Left ventricle myocardium inferior (tissue), 1 donor: ENCODE measurements around the gene VAMP2. TPM values are rescaled to one million over a fixed set of nuclear protein-coding genes. Genes with fewer than 3 reads are reported as not detected.

ENCODE experiments used
- DNase-seq: peaks from one replicate; pipeline ENCODE4 v3.0.0-alpha.2; 2020
- H3K27ac ChIP-seq: fragments of 200-600 bp; replicated peaks from 2 replicates; pipeline ENCODE4 v1.8.0; 2021
- H3K27me3 ChIP-seq: fragments of 200-600 bp; 2 replicates; pipeline ENCODE4 v1.8.0; 2021; ENCODE audit warnings: low read depth
- H3K36me3 ChIP-seq: fragments of 200-600 bp; 2 replicates; pipeline ENCODE4 v1.8.0; 2021
- H3K4me1 ChIP-seq: fragments of 200-600 bp; 2 replicates; pipeline ENCODE4 v1.8.0; 2021
- H3K4me3 ChIP-seq: fragments of 200-600 bp; 2 replicates; pipeline ENCODE4 v1.8.0; 2021; ENCODE audit warnings: mild to moderate bottlenecking, moderate library complexity
- H3K9me3 ChIP-seq: fragments of 200-600 bp; replicated peaks from 2 replicates; pipeline ENCODE4 v1.8.0; 2021
- intact Hi-C: fragments of 100-400 bp; cut with micrococcal nuclease; formaldehyde crosslinking; loops from one replicate; pipeline ENCODE4 v1.11.0; 2022
- total RNA-seq: library from RNA; stranded (reverse); fragmentation: NEBNext Ultra II Directional; extraction: Animal tissue kit (Norgen Biotek cat#: 25700); gene quantifications from one replicate; pipeline ENCODE4 v1.2.1, GENCODE V29; 2021
- TF ChIP-seq, protein P1 (sequence below): fragments of 200-600 bp; IDR thresholded peaks from 2 replicates; pipeline ENCODE4 v1.8.0; 2021; ENCODE audit warnings: antibody characterized with exemption, mild to moderate bottlenecking, borderline replicate concordance
- donor health status: DM: no; HTN: yes; CAD: no; lungs with severe emphysema.

VAMP2 gene
- total RNA-seq, 1 donor from 2014 or later, result 59.6 TPM

DNA sequence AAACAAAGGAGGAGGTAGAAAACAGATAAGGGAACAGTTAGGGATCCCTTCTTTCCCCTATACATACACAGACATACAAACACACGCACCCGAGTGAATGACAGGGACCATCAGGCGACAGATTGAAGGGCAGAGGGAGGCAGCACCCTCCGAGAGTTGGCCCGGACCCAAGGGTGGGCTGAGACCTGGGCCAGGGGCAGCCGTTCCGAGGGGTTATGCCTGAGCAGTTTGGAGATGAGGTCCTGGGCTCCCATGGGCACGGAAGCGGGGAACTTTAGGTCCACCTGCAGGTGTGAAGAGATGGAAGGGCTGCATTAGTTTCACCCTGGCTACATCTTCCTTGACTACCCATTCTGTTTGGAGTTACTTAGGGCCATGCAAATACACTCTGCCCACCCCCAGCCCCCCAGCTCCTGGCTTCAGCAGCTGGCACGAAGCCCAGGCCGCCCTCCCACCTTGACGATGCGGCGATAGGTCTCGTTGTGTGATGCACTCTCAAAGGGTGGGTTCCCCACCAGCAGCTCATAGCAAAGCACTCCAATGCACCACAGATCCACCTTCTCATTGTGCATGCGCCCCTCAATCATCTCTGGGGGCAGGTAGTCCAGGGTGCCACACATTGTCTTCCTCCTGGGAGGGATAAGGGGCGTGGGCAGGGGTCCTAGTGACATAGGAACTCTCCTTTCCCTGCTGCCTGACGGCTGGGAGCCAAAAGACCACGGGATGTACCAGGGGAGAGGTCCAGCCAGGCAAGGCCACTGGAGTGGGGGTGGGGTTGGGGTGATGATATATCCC, 42.2 kb upstream of the VAMP2 start:
- Histone ChIP-seq H3K27ac (no peak overlapping the region), H3K4me1 (peaks cover 7% of the 10 kb centered on the region), H3K27me3 (no peaks in the 10 kb centered on the region), H3K4me3 (no peak overlapping the region), H3K9me3 (no peaks in the 10 kb centered on the region), H3K36me3 (no peaks in the 10 kb centered on the region)
- TF ChIP-seq, protein P1, sequence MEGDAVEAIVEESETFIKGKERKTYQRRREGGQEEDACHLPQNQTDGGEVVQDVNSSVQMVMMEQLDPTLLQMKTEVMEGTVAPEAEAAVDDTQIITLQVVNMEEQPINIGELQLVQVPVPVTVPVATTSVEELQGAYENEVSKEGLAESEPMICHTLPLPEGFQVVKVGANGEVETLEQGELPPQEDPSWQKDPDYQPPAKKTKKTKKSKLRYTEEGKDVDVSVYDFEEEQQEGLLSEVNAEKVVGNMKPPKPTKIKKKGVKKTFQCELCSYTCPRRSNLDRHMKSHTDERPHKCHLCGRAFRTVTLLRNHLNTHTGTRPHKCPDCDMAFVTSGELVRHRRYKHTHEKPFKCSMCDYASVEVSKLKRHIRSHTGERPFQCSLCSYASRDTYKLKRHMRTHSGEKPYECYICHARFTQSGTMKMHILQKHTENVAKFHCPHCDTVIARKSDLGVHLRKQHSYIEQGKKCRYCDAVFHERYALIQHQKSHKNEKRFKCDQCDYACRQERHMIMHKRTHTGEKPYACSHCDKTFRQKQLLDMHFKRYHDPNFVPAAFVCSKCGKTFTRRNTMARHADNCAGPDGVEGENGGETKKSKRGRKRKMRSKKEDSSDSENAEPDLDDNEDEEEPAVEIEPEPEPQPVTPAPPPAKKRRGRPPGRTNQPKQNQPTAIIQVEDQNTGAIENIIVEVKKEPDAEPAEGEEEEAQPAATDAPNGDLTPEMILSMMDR, result no peak
- DNase-seq, result no peak
- intact Hi-C loops, result no loop called here

DNA sequence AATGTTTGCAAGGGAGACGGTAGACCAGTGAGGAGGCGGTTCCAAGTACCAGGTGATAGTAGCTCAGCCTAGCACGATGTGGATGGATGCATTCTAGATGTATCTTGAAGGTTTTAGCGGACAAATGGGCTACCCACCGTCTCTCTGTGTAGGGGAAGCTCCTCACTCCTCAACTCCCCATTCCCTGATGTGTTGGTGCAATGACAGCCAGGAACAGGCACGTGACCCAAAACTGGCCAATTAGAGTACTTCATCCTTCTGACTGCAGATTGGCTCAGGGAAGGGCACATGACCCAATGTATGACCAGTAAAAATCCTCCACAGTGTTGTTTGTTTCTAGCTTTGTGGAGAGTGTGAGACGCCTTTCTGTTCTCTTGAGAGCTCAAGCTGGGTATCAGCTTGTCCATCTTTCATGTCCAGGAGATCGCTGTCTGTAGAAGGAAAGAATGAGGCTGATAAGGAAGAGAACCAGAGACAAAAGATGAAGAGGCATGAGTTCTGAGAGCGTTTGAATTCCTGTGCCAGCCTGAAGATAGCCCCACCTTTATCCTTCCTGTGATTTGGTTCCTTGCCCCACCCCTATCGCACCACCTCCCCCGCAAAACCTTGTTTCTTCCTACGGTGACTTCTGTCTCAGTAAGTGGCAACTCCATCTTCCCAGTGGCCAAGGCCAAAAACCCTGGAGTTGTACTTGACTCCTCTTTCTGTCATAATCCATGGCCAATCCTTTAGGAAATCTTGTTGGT, 29.5 kb upstream of the VAMP2 start:
- Histone ChIP-seq H3K9me3 (no peaks in the 10 kb centered on the region), H3K27me3 (no peaks in the 10 kb centered on the region), H3K36me3 (no peaks in the 10 kb centered on the region), H3K27ac (peak overlapping the region; percentile 91), H3K4me1 (peaks cover 50% of the 10 kb centered on the region), H3K4me3 (peak overlapping the region; percentile 63)
- intact Hi-C loops, result no loop called here
- TF ChIP-seq, protein P1, result no peak
- DNase-seq, result peak; percentile 80

DNA sequence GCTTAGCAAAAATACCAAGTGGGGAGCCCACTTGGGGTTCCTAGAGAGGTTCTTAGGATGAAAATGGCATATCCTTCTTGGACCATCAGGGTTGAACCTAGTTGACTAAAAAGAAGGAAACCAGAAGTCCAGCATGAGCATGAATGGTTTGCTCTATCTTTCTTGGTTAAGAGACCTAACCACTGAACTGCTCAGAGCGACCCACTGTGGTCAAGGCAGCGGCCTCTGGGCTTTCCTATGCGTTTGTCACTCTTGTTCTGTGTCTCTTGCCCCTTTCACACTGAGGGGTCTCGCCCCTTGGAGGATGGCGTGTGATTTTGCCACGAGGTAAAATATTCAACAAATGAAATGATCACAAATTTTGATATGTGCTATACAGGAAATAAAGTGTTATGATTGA, 27.8 kb upstream of the VAMP2 start:
- Histone ChIP-seq H3K9me3 (no peaks in the 10 kb centered on the region), H3K4me3 (peak overlapping the region; percentile 83), H3K27me3 (no peaks in the 10 kb centered on the region), H3K36me3 (no peaks in the 10 kb centered on the region), H3K4me1 (peaks cover 56% of the 10 kb centered on the region), H3K27ac (peak overlapping the region; percentile 95)
- TF ChIP-seq, protein P1, result no peak
- intact Hi-C loops, result no loop called here
- no peak for DNase-seq

DNA sequence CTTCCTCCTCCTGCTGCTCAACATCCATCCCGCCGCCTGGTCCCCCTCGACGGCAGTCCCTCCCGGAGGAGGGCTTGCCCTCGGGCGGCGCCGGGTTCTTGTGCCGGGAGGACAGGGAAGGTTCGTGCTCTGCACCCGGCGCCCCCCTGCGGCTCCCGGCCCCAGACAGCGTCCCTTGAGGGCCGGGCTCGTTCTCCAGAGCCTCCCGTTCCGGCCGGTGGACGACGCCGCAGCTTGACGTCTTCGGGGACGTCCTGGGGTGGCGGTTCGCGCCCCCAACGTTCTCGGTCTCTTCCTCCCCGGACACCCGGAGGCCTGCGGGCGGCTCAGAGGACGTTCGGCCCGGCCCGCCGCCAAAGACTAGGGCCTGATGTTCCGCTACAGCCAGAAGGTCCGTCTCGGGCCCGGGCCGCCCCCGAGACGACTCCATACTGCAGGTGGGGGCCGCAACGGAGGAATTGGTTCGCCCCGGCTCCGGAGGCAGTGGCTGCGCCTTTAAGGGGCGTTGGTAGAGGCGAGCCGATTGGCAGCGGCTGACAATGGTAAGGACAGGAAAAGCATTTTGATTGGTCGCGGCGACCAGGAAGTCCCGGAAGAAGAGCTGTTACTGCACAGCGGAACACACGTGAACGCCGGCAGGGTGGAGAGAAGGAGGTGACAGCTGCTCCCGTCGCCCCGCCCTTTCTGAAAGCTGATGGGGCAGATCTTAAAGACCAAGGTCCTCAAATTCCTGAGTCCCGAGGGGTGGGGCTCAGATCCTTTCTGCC, 27.1 kb upstream of the VAMP2 start, which contains the start of gene BORCS6:
BORCS6 (minus strand) TSS at position 470 of the 767 bp plus-strand sequence; CDS start at position 430, 40 bp downstream.
- peaks cover 57% of the 10 kb centered on the region for H3K4me1 ChIP-seq

More for the DNA sequence above, 27.1 kb upstream of the VAMP2 start, which contains the start of gene BORCS6:
- Histone ChIP-seq H3K9me3 (no peaks in the 10 kb centered on the region), H3K27ac (peak within 1 kb of the TSS; percentile 95), H3K27me3 (no peaks in the 10 kb centered on the region), H3K4me3 (peak within 1 kb of the TSS; percentile 83), H3K36me3 (no peaks in the 10 kb centered on the region)
- TF ChIP-seq, protein P1, result peak; percentile 18
- DNase-seq, result peak; percentile 97
- intact Hi-C loops, result loop anchor here (5.0 to 10.0 kb wide), 2 partner anchors 32 to 65 kb away; partner anchors contain the start of gene HES7
